GM12865 (cell line): ENCODE data around the gene CANX.
A peak's percentile ranks its signal among the peaks of the same experiment; 100 is the strongest.

ENCODE experiments used
- DNase-seq: peaks from one replicate; pipeline ENCODE4 v3.0.0; 2010; ENCODE audit warnings: low read depth
- H3K4me3 ChIP-seq: 2 replicates; pipeline ENCODE4 v1.5.1; 2011; ENCODE audit warnings: mild to moderate bottlenecking, low read depth, low read length, control low read depth
- CTCF ChIP-seq: IDR thresholded peaks from 2 replicates; pipeline ENCODE4 v1.5.1; 2011; ENCODE audit warnings: low read length, control low read depth, low read depth, inconsistent platforms; ENCODE audit not compliant: insufficient read depth; ENCODE audit errors: missing control alignments

CANX gene

GRCh38 chr5:179727106-179727505 is 28.3 kb downstream of the CANX start:
- no peak for DNase-seq
- H3K4me3 ChIP-seq, result no peak overlapping the region
- no peak for TF ChIP-seq CTCF

GRCh38 chr5:179729303-179729702 is 30.5 kb downstream of the CANX start:
- no peak for DNase-seq
- H3K4me3 ChIP-seq, result no peak overlapping the region
- no peak for TF ChIP-seq CTCF

- TF ChIP-seq CTCF, result no peak
- DNase-seq, result no peak
- H3K4me3 ChIP-seq, result no peak overlapping the region
Measured at GRCh38 chr5:179729727-179730126, 31.0 kb downstream of the CANX start.

GRCh38 chr5:179730356-179730755 is 31.6 kb downstream of the CANX start:
- TF ChIP-seq CTCF, result no peak
- H3K4me3 ChIP-seq, result no peak overlapping the region
- no peak for DNase-seq

GRCh38 chr5:179730852-179731251 is 32.1 kb downstream of the CANX start:
- no peak overlapping the region for H3K4me3 ChIP-seq
- no peak for TF ChIP-seq CTCF

GRCh38 chr5:179731791-179732411 is 33.1 kb downstream of the CANX start:
- peak overlapping the region; percentile 64 for H3K4me3 ChIP-seq
- peak; percentile 77 for DNase-seq
- no peak for TF ChIP-seq CTCF

More at GRCh38 chr5:179730852-179731251, 32.1 kb downstream of the CANX start:
- no peak for DNase-seq

GRCh38 chr5:179732412-179732917 is 33.7 kb downstream of the CANX start, which contains the start of gene MAML1:
Gene MAML1 (plus strand): TSS chr5:179732822. CDS start chr5:179733113, 291 bp downstream.
- no peak for TF ChIP-seq CTCF
- peak; percentile 100 for DNase-seq
- H3K4me3 ChIP-seq, result peak within 1 kb of the TSS; percentile 98
